GM20000 (cell line): ENCODE measurements around the gene SLC9A5.

ENCODE experiments used
- DNase-seq: peaks from one replicate; pipeline ENCODE4 v3.0.0; 2012; ENCODE audit warnings: low spot score
- TF ChIP-seq, protein P1 (sequence below): IDR thresholded peaks from 2 replicates; pipeline ENCODE4 v1.5.1; 2012; ENCODE audit warnings: mild to moderate bottlenecking, control low read depth; ENCODE audit errors: extremely low read depth, missing control alignments

Gene SLC9A5

DNA sequence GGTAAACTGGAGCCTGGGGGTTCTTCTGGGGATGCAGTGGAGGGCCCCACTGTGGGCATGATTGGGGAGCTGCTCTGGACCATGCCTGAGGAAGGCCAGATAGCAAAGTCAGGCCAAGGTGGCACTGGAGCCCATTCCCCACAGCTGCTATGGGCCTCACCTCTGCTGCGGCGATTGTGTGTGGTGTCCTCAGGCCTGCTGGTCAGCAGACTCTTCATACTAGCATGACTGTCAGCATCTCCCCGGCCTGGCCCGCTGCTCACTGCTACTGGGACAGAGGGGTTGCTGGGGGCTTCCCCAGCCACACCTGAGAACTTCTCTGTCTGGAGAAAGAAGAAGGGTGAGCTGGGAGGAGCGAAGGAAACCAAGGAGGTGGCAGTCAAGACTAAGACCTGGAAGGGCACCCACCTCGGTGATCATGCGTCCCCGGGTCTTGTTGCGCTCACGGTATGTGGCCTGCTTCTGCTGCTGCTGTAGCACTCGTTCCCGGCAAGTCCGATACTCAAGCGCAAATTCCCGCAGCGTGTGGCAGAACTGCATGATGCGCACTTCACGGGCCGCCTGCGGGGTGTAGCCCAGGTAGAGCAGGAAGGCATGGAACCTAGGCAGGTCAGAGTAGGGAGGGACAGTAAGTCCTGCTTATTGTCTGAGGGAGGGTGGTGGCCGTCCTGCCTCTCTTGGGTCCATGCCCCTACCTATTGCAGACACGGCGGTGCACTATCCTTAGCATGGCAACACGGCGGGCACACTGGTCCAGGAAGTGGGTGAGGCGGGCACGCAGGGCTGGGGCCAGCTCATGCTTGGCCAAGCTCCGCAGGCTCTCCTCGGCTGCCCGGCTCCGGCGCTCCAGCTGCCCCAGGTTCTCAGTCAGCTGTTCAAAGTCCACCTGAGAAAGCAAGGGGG is 18.6 kb upstream of the SLC9A5 start:
- TF ChIP-seq, protein P1, sequence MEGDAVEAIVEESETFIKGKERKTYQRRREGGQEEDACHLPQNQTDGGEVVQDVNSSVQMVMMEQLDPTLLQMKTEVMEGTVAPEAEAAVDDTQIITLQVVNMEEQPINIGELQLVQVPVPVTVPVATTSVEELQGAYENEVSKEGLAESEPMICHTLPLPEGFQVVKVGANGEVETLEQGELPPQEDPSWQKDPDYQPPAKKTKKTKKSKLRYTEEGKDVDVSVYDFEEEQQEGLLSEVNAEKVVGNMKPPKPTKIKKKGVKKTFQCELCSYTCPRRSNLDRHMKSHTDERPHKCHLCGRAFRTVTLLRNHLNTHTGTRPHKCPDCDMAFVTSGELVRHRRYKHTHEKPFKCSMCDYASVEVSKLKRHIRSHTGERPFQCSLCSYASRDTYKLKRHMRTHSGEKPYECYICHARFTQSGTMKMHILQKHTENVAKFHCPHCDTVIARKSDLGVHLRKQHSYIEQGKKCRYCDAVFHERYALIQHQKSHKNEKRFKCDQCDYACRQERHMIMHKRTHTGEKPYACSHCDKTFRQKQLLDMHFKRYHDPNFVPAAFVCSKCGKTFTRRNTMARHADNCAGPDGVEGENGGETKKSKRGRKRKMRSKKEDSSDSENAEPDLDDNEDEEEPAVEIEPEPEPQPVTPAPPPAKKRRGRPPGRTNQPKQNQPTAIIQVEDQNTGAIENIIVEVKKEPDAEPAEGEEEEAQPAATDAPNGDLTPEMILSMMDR, result no peak
- no peak for DNase-seq

DNA sequence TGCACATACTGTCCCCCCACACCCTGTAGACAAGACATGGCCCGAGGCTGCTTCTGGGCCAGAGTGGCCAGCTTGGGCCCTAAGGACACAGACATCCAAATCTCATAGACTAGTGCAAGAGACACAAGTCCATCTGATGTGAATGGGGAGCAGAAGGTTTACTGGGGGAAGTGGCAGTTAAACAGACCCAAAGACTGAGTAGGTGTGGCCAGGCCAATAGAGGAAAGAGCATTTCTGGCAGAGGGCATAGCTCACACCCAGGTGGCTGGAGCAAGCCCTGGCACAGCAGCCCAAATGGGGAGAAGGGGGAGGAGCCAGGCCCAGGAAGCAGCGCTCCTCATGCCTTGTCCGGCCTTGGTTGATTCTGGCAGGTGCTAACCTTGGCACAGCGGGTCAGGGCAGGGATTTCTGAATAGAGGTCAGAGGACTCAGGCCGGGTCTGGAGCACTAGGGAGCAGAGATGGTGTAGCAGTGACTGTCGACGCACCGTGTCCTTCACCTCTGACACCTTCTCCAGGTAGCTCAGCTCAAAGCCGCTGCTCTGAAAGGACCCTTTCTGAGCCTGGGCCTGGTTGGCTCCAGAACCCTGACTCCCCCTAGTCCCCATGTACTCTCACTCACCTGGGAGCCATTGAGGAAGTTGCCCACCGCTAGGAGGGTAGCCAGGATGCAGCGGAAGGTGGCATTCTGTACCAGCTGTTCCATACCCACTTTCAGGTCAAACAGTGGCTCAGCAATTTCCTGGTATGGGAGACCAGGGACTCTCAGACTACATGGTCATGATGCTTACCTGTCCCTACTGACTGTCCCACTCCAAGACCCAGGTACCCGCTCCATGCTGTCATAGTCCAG is 17.7 kb upstream of the SLC9A5 start:
- TF ChIP-seq, protein P1, result no peak
- no peak for DNase-seq

DNA sequence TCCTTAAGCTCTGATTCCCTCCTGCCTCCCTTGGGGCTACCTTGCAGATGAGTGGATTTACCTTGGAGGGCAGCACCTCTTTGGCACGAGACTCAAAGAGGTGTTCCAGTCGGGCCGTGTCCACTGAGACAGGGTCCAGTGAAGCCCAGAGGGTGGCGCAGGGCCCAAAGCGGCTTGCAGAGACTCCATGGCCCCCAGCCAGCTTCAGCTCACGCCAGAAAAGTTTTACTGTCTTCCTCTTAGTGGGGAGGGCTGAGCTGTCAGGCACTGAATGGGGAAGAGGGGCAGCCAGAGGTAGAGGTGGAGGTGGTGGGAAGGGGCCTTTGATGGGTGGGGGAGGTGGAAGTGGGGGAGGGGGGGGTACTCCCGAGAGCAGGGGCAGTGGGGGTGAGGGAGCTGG is 15.2 kb upstream of the SLC9A5 start:
- DNase-seq, result no peak
- TF ChIP-seq, protein P1, result no peak

DNA sequence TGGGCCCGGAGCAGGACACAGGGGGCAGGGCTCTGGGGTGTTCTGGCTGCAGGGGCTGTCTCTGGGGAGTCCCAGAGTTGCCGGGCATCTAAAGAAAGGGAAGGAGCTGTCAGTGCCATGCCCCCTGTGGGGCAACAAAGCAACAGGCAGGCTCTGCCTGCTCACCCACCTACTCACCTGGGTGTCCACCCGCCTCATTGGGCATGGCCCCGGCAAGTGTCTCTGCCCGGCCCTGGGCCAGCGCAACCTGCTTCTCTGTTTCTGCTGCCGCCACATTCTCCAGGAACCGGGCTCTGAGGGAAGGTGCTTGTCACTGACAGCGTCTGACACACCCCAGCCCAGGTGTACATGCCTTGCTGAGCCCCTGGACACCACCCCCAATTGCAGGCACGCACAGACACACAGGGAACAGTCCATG is 14.6 kb upstream of the SLC9A5 start:
- TF ChIP-seq, protein P1, result no peak
- DNase-seq, result no peak

DNA sequence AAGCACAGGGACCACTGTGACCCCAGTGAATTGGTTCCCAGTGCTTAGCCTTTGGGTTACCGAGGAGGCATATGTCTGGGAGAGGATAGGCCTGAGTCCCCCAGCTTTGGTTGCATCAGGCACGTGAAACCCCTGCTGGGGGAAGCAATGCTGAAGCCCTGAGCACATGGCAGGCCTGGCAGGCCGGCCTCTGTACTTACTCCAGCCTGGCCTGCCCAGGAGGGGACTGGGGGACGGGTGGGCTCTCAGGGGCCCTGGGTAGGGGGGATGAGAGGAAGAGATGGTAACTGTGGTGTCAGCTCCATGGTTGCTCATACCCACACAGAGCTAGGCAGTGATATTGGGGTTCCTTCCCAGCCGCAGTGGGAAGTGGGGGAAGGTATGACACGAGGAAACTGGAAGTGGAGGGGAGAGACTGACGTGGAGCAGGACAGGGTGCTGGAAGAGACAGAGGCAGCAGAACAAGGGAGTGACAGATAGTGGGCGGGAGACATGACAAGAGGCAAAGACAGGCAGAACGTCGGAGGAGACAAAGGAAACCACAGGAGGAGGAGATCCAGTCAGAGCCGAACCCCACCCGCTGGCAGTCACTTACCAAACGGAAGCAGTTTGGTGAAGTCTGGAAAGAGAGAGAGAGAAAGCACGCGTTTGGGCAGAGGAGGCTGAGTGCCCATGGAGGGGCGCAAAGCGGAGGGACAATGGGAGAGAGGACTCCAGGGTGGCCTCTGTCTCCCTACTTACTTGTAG is 12.8 kb upstream of the SLC9A5 start:
- TF ChIP-seq, protein P1, result no peak

DNA sequence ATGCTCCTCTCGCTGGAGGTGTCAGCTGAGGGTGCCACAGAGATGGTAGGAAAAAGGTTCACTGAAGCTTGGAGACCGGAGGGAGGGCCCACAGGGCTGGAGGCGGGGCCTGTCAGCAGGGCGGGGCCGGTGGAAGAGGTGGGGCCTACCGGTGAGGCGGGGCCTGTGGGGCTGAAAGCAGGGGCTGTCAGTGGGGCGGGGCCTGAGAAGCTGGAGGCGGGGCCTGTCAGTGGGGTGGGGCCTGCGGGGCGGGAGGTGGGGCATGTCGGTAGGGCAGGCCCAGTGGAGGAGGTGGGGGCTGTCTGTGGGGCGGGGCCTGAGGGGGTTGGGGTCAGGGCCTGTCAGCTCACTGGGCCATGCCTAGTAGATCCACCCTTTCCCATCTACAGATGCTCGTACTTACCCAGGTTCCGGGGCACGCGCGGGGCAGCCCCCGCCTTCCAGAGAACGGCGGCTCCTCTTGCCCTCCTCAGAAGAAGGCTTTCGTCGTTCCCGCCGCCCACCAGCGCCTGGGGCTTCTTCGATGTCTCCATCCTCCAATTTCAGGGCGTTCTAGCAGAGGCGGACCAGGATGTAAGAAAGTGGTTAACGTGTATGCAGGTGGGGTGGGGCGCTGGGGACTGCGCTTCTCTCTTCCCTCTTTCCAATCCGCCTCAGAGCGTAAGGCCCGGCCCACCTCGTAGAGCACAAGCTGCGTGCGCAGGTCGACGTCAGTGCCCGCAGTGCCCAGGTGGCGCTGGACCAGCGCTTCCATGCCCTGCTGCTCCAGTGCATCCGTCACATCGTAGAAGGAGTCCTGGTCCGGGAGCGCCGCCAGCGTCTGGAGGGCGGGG is 12.0 kb upstream of the SLC9A5 start:
- TF ChIP-seq, protein P1, result no peak
- DNase-seq, result peak; percentile 76

More for the DNA sequence above, 12.8 kb upstream of the SLC9A5 start:
- DNase-seq, result no peak
